Measurements from ENCODE around the gene ECHS1. TPM values are rescaled to one million over a fixed set of nuclear protein-coding genes. Genes with fewer than 3 reads are reported as not detected.

The ECHS1 gene
- total and polyA plus RNA-seq, 10 of the 15 experiments (the other 5 are each of a cell fraction or from before 2014, with no cell fraction given), result 32.7 to 164 (median 62.4) TPM

GRCh38 chr10:133370030-133370786, 2.9 kb downstream of the ECHS1 start (continued):
- TF ChIP-seq PKNOX1 (IDR thresholded peaks at IDR 0.05) (no peak), CBX5 (IDR thresholded peaks at IDR 0.05; ENCODE audit: low read depth) (no peak)

GRCh38 chr10:133368153-133368552, 5.0 kb downstream of the ECHS1 start:
- in situ Hi-C loops (cut with MboI) (no loop called here), intact Hi-C loops (cut with micrococcal nuclease; ENCODE audit: unreplicated experiment) (no loop called here)
- Histone ChIP-seq H4K20me1 (ENCODE audit: control insufficient read depth, insufficient read depth) (no peaks in the 10 kb centered on the region), H3K27ac (ENCODE audit: control insufficient read depth, insufficient read depth) (no peak overlapping the region), H3K36me3 (ENCODE audit: control insufficient read depth in 2 of 2, insufficient read depth in 2 of 2, low read length in 1 of 2) (peaks cover 0 to 13% of the 10 kb centered on the region in 2 experiments; a peak in 3 of 4 replicates), H3K9me3 (replicated peaks; ENCODE audit: control insufficient read depth, insufficient read depth, low read length) (no peaks in the 10 kb centered on the region), H3K27me3 (replicated peaks in 1 of 2; ENCODE audit: control insufficient read depth in 2 of 2, insufficient read depth in 2 of 2, low read length in 1 of 2) (no peaks in the 10 kb centered on the region), H3K4me1 (ENCODE audit: control insufficient read depth, insufficient read depth, low read length) (peaks cover 4% of the 10 kb centered on the region; the same call in 1 of the 2 replicates), H3K9ac (ENCODE audit: control insufficient read depth, insufficient read depth, low read length) (no peak overlapping the region), H3K79me2 (ENCODE audit: control insufficient read depth, insufficient read depth, low read length) (peaks cover 5% of the 10 kb centered on the region), H3K4me2 (ENCODE audit: control insufficient read depth, insufficient read depth) (no peak overlapping the region), H3K4me3 (no peak overlapping the region), H2AFZ (ENCODE audit: control insufficient read depth, low read depth, low read length) (no peak overlapping the region)
- no TSS peak for BruUV-seq (replicated peaks)
- RAD21 ChIA-PET (ENCODE audit: unreplicated experiment), result no interaction called here
- FAIRE-seq (no peak), ATAC-seq (no peak), DNase-seq (ENCODE audit: low read depth, low spot score) (no peak)
- SMC1A ChIA-PET (ENCODE audit: uncharacterized antibody, unreplicated experiment), result interaction anchor here (1.0 kb wide), 1 partner anchor 12 kb away, joined by 4 read pairs; no protein-coding TSS in a partner anchor
- CTCF ChIA-PET, result no interaction called here
- POLR2A ChIA-PET, result no interaction called here
- WGBS (ENCODE audit: insufficient coverage, insufficient replicate concordance, low lambda C conversion rate, missing lambda C conversion rate), result 90% methylated on average over 7 of the region's 7 CpGs
- TF ChIP-seq IKZF2 (IDR thresholded peaks at IDR 0.05) (no peak), YBX1 (IDR thresholded peaks at IDR 0.05) (no peak), DPF2 (IDR thresholded peaks at IDR 0.05) (no peak), TCF3 (IDR thresholded peaks at IDR 0.05; ENCODE audit: borderline replicate concordance, insufficient read depth, low read depth, low read length) (no peak), ZNF687 (IDR thresholded peaks at IDR 0.05) (no peak), ZNF592 (IDR thresholded peaks at IDR 0.05) (no peak), ESRRA (IDR thresholded peaks at IDR 0.05; ENCODE audit: low read length) (no peak), GABPA (IDR thresholded peaks at IDR 0.05; ENCODE audit: low read depth) (no peak), CBFB (IDR thresholded peaks at IDR 0.05; ENCODE audit: low read depth) (no peak), MLLT1 (IDR thresholded peaks at IDR 0.05) (no peak)

Data from GM12878 (cell line).